ENCODE data around the gene SETD1A.

DNA sequence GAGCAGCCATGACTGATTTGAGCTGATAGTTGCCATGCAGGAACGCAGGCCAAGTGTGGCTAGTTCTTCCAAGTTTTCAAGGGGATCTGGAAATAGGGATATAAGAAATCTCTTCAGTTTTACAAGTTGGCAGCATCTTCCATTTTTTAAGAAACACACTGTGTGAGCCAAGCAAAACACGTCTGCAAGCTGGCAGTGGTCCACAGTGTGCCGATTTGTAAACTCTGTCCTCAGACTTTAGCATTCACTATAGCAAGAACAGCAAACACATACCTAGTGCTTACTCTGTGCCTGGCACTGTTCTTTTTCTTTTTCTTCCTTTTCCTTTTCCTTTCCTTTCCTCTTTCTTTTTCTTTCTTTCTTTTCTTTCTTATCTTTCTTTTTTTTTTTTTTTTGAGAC lies 5.8 kb upstream of the SETD1A start:
- TF ChIP-seq, protein P1, sequence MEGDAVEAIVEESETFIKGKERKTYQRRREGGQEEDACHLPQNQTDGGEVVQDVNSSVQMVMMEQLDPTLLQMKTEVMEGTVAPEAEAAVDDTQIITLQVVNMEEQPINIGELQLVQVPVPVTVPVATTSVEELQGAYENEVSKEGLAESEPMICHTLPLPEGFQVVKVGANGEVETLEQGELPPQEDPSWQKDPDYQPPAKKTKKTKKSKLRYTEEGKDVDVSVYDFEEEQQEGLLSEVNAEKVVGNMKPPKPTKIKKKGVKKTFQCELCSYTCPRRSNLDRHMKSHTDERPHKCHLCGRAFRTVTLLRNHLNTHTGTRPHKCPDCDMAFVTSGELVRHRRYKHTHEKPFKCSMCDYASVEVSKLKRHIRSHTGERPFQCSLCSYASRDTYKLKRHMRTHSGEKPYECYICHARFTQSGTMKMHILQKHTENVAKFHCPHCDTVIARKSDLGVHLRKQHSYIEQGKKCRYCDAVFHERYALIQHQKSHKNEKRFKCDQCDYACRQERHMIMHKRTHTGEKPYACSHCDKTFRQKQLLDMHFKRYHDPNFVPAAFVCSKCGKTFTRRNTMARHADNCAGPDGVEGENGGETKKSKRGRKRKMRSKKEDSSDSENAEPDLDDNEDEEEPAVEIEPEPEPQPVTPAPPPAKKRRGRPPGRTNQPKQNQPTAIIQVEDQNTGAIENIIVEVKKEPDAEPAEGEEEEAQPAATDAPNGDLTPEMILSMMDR (IDR thresholded peaks at IDR 0.05): no peak
- TF ChIP-seq POLR2AphosphoS5 (IDR thresholded peaks at IDR 0.05) (peak; percentile 92), POLR2A (IDR thresholded peaks at IDR 0.05) (no peak)
